Colonic mucosa (tissue), 4 donors: ENCODE data around the gene KIAA1217. TPM values are rescaled to one million over a fixed set of nuclear protein-coding genes. Genes with fewer than 3 reads are reported as not detected.

Source experiments
- DNase-seq: peaks from one replicate; pipeline ENCODE4 v3.0.0-alpha.2; 2020
- H3K27ac ChIP-seq: fragments of 200-600 bp; one replicate; pipeline ENCODE4 v1.8.0; 2021
- H3K27me3 ChIP-seq: fragments of 200-600 bp; one replicate; pipeline ENCODE4 v1.8.0; 2021
- H3K36me3 ChIP-seq: fragments of 200-600 bp; one replicate; pipeline ENCODE4 v1.8.0; 2021
- H3K4me1 ChIP-seq: fragments of 200-600 bp; one replicate; pipeline ENCODE4 v1.8.0; 2021; ENCODE audit warnings: mild to moderate bottlenecking
- H3K4me3 ChIP-seq: fragments of 200-600 bp; one replicate; pipeline ENCODE4 v1.8.0; 2021
- H3K9ac ChIP-seq, 2 donors: one replicate each; pipeline ENCODE4 v1.7.0; 2013; ENCODE audit warnings: control low read depth in 2 of 2, low read depth in 2 of 2, low read length in 2 of 2
- H3K9me3 ChIP-seq: fragments of 200-600 bp; one replicate; pipeline ENCODE4 v1.8.0; 2021
- CTCF ChIP-seq: fragments of 200-600 bp; IDR thresholded peaks from one replicate; pipeline ENCODE4 v1.8.0; 2022; ENCODE audit warnings: antibody characterized with exemption, mild to moderate bottlenecking
- intact Hi-C: fragments of 100-400 bp; cut with DNase I; formaldehyde crosslinking; loops from one replicate; pipeline ENCODE4 v1.14.1; 2022
- total RNA-seq, 2 donors: library from RNA; stranded (reverse); fragmentation: NEBNext Ultra II Directional in 1 of 2; extraction: Animal tissue kit (Norgen Biotek cat#: 25700) in 1 of 2; gene quantifications; one replicate each; pipeline ENCODE4 v1.2.1, GENCODE V29; 2021
- donor health status: healthy.
- donor health status: DM: no; HTN: no; CAD: no.
- donor health status: DM: no; HTN: no; CAD: no.

KIAA1217 gene
- total RNA-seq, 2 donors from 2014 or later = 34.2 to 61.2 TPM

- Histone ChIP-seq H3K4me1 (peaks cover 4% of the 10 kb centered on the region), H3K27me3 (no peaks in the 10 kb centered on the region), H3K9ac (no peak overlapping the region), H3K4me3 (no peak overlapping the region), H3K36me3 (no peaks in the 10 kb centered on the region), H3K9me3 (no peaks in the 10 kb centered on the region), H3K27ac (no peak overlapping the region)
- no peak for TF ChIP-seq CTCF
- intact Hi-C loops = no loop called here
- DNase-seq = no peak
These were observed 266.7 kb downstream of the KIAA1217 start for GRCh38 chr10:24475598-24475997.

GRCh38 chr10:24476913-24477701 is 268.2 kb downstream of the KIAA1217 start:
- no peak for DNase-seq
- no peak for TF ChIP-seq CTCF
- Histone ChIP-seq H3K9me3 (no peaks in the 10 kb centered on the region), H3K27ac (no peak overlapping the region), H3K27me3 (no peaks in the 10 kb centered on the region), H3K4me3 (no peak overlapping the region), H3K36me3 (no peaks in the 10 kb centered on the region), H3K9ac (no peak overlapping the region), H3K4me1 (peaks cover 4% of the 10 kb centered on the region)
- intact Hi-C loops = no loop called here

GRCh38 chr10:24477915-24478314 is 269.0 kb downstream of the KIAA1217 start:
- no peaks in the 10 kb centered on the region for H3K9me3 ChIP-seq
- H3K36me3 ChIP-seq = no peaks in the 10 kb centered on the region
- H3K4me3 ChIP-seq = no peak overlapping the region
- no peak for TF ChIP-seq CTCF
- H3K27me3 ChIP-seq = no peaks in the 10 kb centered on the region
- intact Hi-C loops = no loop called here
- H3K9ac ChIP-seq = no peak overlapping the region
- no peak for DNase-seq
- H3K4me1 ChIP-seq = peaks cover 4% of the 10 kb centered on the region
- no peak overlapping the region for H3K27ac ChIP-seq

- no peaks in the 10 kb centered on the region for H3K9me3 ChIP-seq
- no peak for TF ChIP-seq CTCF
- DNase-seq = no peak
- peaks cover 8% of the 10 kb centered on the region for H3K4me1 ChIP-seq
- no peaks in the 10 kb centered on the region for H3K27me3 ChIP-seq
- H3K9ac ChIP-seq = no peak overlapping the region
- H3K4me3 ChIP-seq = no peak overlapping the region
- no peak overlapping the region for H3K27ac ChIP-seq
- intact Hi-C loops = no loop called here
- H3K36me3 ChIP-seq = no peaks in the 10 kb centered on the region
These were observed 270.9 kb downstream of the KIAA1217 start for GRCh38 chr10:24479806-24480205.

GRCh38 chr10:24480447-24480846 is 271.5 kb downstream of the KIAA1217 start:
- Histone ChIP-seq H3K27me3 (no peaks in the 10 kb centered on the region), H3K36me3 (no peaks in the 10 kb centered on the region), H3K9ac (no peak overlapping the region), H3K4me3 (no peak overlapping the region), H3K9me3 (no peaks in the 10 kb centered on the region), H3K4me1 (peaks cover 8% of the 10 kb centered on the region), H3K27ac (no peak overlapping the region)
- no peak for TF ChIP-seq CTCF
- intact Hi-C loops = no loop called here
- DNase-seq = no peak
